IgD-negative memory B cell (primary cell): Measurements from ENCODE around the gene ERP27. TPM values are rescaled to one million over a fixed set of nuclear protein-coding genes. Genes with fewer than 3 reads are reported as not detected.

Experiments
- H3K27ac Mint-ChIP-seq, 3 donors: one replicate each; pipeline ENCODE4 v1.8.0; 2020 to 2022; ENCODE audit warnings: mild to moderate bottlenecking in 3 of 3, mixed read lengths in 3 of 3, moderate library complexity in 1 of 3
- H3K27me3 Mint-ChIP-seq: one replicate; pipeline ENCODE4 v1.8.0; 2021; ENCODE audit warnings: mixed read lengths
- H3K36me3 Mint-ChIP-seq: one replicate; pipeline ENCODE4 v1.8.0; 2020; ENCODE audit warnings: mild to moderate bottlenecking, mixed read lengths
- H3K4me1 Mint-ChIP-seq, 3 donors: one replicate each; pipeline ENCODE4 v1.8.0; 2020 to 2022; ENCODE audit warnings: mixed read lengths in 3 of 3, mild to moderate bottlenecking in 1 of 3
- H3K4me3 Mint-ChIP-seq, 4 donors: one replicate each; pipeline ENCODE4 v1.8.0; 2020 to 2022; ENCODE audit warnings: mild to moderate bottlenecking in 4 of 4, mixed read lengths in 4 of 4, moderate library complexity in 3 of 4
- H3K9me3 Mint-ChIP-seq, 3 donors: one replicate each; pipeline ENCODE4 v1.8.0; 2020 to 2021; ENCODE audit warnings: mixed read lengths in 3 of 3, mild to moderate bottlenecking in 1 of 3
- polyA plus RNA-seq: library from polyadenylated mRNA; unstranded; fragments of 300-500 nt; fragmentation: Illumina TruSeq; gene quantifications from one replicate; pipeline ENCODE4 v1.2.3, GENCODE V29; 2021

The ERP27 gene
- polyA plus RNA-seq, 1 donor from 2014 or later, result 1.9 TPM

DNA sequence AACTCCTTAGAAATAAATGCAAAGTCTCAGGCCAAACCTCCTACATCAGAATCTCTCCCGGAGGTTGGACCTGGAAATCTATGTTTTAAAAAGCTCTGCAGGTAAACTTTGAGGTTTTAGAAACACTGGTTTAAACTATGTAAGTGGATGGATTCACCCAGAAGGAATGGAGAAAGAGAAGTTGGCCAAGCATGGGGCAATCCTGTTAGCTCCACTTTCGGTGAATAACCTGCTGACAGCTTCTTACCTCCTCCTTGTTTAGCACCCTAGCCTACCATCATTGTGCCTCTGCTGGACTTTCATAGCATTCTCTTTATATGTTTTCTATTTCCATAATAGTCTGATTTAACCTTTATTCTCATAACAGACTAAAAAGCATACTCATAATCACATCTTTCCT is 26.1 kb upstream of the ERP27 start:
- H3K4me1 Mint-ChIP-seq, result peaks cover 19 to 31% (median 21%) of the 10 kb centered on the region in 3 donors

DNA sequence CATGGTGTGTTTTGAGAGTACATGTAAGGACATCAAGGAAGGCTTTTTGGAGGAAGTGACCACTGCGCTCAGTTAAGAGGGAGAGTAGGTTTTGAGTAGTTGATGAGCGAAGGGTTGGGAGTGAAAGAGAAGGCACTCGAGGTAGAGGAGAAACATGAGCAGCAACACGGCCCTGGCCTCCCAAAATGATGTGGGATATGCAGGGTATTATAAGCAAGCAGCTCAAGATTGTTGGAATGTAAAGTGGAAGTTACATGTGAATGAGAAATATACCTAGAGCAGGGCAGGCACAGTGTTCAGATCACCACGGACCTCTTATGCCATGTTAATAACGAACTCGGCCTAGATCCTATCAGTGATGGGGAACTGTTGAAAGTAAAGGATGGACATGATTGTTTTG is 25.2 kb upstream of the ERP27 start:
- H3K27ac Mint-ChIP-seq, result peak overlapping the region; percentile 55 to 86 (median 82)
- no peaks in the 10 kb centered on the region for H3K9me3 Mint-ChIP-seq
- peaks cover 19 to 34% (median 25%) of the 10 kb centered on the region in 3 donors for H3K4me1 Mint-ChIP-seq
- no peaks in the 10 kb centered on the region for H3K27me3 Mint-ChIP-seq
- peak overlapping the region in 1 of 4 donors; percentile 11 for H3K4me3 Mint-ChIP-seq
- H3K36me3 Mint-ChIP-seq, result peaks cover 13% of the 10 kb centered on the region

More for the DNA sequence above, 26.1 kb upstream of the ERP27 start:
- peak overlapping the region; percentile 47 to 87 (median 56) for H3K27ac Mint-ChIP-seq
- H3K4me3 Mint-ChIP-seq, result peak overlapping the region in 1 of 4 donors; percentile 17
- H3K9me3 Mint-ChIP-seq, result no peaks in the 10 kb centered on the region
- H3K27me3 Mint-ChIP-seq, result no peaks in the 10 kb centered on the region
- H3K36me3 Mint-ChIP-seq, result peaks cover 6% of the 10 kb centered on the region

- Mint-ChIP-seq H3K9me3 (no peaks in the 10 kb centered on the region), H3K27me3 (no peaks in the 10 kb centered on the region), H3K4me1 (peaks cover 23 to 38% (median 24%) of the 10 kb centered on the region in 3 donors), H3K36me3 (peaks cover 16% of the 10 kb centered on the region), H3K4me3 (peak overlapping the region in 1 of 4 donors; percentile 29), H3K27ac (peak overlapping the region in 2 of 3 donors; percentile 96 to 98)
These were observed 24.5 kb upstream of the ERP27 start for GRCh38 chr12:14962797-14963196.

DNA sequence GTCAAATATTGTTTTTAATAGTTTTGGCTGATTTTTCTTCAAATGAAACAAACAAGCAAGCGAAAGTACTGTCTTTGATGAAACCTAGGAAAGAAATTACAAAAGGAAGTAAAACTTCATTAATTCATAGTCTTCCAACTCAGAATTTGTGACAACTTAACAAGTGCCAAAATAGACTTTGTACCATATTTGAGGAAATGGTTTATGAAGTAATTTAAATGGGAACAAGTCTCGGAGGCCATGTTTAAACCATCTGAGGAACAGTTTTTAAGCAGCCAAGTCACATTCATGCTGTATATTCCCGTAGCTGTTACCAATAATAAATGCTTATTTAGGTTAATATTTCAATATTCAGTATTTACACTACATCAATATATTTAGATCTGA is 23.8 kb upstream of the ERP27 start:
- Mint-ChIP-seq H3K4me1 (peaks cover 16 to 40% (median 26%) of the 10 kb centered on the region in 3 donors), H3K9me3 (no peaks in the 10 kb centered on the region), H3K27ac (peak overlapping the region; percentile 93 to 98 (median 96)), H3K36me3 (peaks cover 16% of the 10 kb centered on the region), H3K27me3 (no peaks in the 10 kb centered on the region), H3K4me3 (peak overlapping the region; percentile 96 to 99 (median 98))

GRCh38 chr12:14961466-14962152 is 23.3 kb upstream of the ERP27 start, which contains the start of gene ARHGDIB:
Gene ARHGDIB, minus strand, starts transcription at chr12:14961601. Its CDS starts 10,889 bp downstream, at chr12:14950712.
- Mint-ChIP-seq H3K4me3 (peak within 1 kb of the TSS; percentile 96 to 99 (median 98)), H3K36me3 (peaks cover 16% of the 10 kb centered on the region), H3K9me3 (no peaks in the 10 kb centered on the region), H3K27me3 (no peaks in the 10 kb centered on the region), H3K4me1 (peaks cover 17 to 45% (median 31%) of the 10 kb centered on the region in 3 donors), H3K27ac (peak within 1 kb of the TSS; percentile 93 to 98 (median 96))

- peak overlapping the region; percentile 93 to 98 (median 96) for H3K27ac Mint-ChIP-seq
- peaks cover 16% of the 10 kb centered on the region for H3K36me3 Mint-ChIP-seq
- H3K4me1 Mint-ChIP-seq, result peaks cover 22 to 51% (median 36%) of the 10 kb centered on the region in 3 donors
- no peaks in the 10 kb centered on the region for H3K27me3 Mint-ChIP-seq
- H3K9me3 Mint-ChIP-seq, result no peaks in the 10 kb centered on the region
- H3K4me3 Mint-ChIP-seq, result peak overlapping the region; percentile 96 to 99 (median 98)
These were observed 22.5 kb upstream of the ERP27 start for GRCh38 chr12:14960548-14961465.

DNA sequence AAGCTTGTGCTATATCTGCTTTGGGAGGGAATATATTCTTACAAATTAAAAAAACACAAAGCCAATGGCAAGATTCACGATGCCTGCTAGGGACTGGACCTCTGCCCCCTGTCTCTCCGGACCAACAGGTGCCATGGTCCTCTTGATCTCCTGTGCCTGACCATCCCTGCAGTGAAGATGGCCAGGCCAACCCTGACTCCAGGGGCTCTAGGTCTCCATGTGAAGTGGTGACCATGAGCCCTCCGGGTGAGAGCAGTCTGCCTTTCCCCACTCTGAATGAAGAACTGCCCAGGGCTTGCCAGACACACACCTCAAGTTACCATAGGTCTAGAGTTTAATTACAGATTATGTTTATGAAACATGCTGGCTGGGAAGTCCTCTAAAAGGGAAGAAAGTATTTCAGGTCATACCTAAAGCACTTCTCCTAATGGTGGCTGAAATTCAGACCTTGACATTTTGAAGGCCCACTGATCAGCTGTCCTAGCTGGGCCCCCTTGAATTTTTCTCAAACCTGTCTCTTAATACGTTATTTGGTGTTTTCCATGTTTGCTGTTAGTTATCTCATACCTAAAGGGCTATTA is 21.7 kb upstream of the ERP27 start:
- Mint-ChIP-seq H3K36me3 (peaks cover 18% of the 10 kb centered on the region), H3K9me3 (no peaks in the 10 kb centered on the region), H3K4me3 (peak overlapping the region; percentile 96 to 99 (median 98)), H3K27ac (peak overlapping the region; percentile 93 to 98 (median 96)), H3K27me3 (no peaks in the 10 kb centered on the region), H3K4me1 (peaks cover 18 to 51% (median 34%) of the 10 kb centered on the region in 3 donors)

GRCh38 chr12:14959463-14959862 is 21.1 kb upstream of the ERP27 start:
- Mint-ChIP-seq H3K27ac (peak overlapping the region; percentile 93 to 98 (median 96)), H3K4me1 (peaks cover 21 to 50% (median 36%) of the 10 kb centered on the region in 3 donors), H3K9me3 (no peaks in the 10 kb centered on the region), H3K27me3 (no peaks in the 10 kb centered on the region), H3K4me3 (peak overlapping the region; percentile 96 to 99 (median 98)), H3K36me3 (peaks cover 18% of the 10 kb centered on the region)

DNA sequence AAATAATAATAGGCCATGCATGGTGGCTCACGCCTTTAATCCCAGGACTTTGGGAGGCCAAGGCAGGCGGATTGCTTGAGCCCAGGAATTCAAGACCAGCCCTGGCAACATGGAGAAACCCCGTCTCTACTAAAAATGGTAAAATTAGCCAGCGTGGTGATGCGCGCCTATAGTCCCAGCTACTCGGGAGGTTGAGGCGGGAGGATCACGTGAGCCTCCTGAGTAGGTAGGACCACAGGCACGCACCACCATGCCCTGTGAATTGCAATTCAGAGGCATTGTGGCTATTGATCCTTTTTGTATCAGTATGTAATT is 20.7 kb upstream of the ERP27 start:
- no peaks in the 10 kb centered on the region for H3K9me3 Mint-ChIP-seq
- H3K27ac Mint-ChIP-seq, result peak overlapping the region; percentile 93 to 98 (median 96)
- peak overlapping the region; percentile 96 to 99 (median 98) for H3K4me3 Mint-ChIP-seq
- no peaks in the 10 kb centered on the region for H3K27me3 Mint-ChIP-seq
- H3K4me1 Mint-ChIP-seq, result peaks cover 24 to 52% (median 40%) of the 10 kb centered on the region in 3 donors
- peaks cover 18% of the 10 kb centered on the region for H3K36me3 Mint-ChIP-seq

DNA sequence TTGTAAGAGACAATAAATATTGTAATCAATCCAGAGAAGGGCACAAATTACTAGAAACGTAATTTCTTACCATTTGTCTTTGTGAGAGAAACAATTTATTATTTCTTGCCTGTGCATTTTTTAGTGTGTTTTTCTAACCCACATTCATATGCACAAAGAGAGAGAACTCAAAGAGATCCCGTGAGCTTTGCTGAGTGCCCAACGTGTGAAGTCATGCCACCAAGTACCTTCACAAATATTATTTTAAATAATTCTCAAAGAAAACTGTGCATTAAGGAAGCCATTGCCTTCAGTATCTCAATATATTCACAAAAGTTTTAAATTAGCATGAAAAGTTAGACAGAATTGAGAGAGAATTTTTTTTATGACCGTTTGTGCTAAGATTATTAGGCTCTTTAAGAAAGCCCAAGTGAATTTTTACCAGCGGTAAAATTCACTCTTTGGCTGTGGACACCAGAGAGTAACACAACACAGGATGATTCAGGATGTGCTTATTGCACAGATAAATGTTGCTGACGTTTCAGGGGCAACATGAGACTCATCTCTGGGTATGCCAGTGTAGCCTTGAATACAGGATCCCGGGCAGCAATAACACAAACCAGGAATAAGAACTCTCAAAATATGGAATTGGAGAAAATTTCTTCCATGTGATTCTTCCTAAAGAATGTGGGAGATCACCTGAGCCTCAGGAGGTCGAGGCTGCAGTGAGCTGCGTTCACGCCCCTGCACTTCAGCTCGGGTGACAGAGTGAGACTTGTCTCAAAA is 20.2 kb upstream of the ERP27 start:
- Mint-ChIP-seq H3K27ac (peak overlapping the region; percentile 75 to 96 (median 93)), H3K36me3 (peaks cover 18% of the 10 kb centered on the region), H3K27me3 (no peaks in the 10 kb centered on the region), H3K4me1 (peaks cover 26 to 52% (median 39%) of the 10 kb centered on the region in 3 donors), H3K4me3 (peak overlapping the region; percentile 96 to 99 (median 98)), H3K9me3 (no peaks in the 10 kb centered on the region)

GRCh38 chr12:14957551-14958168 is 19.3 kb upstream of the ERP27 start:
- Mint-ChIP-seq H3K36me3 (peaks cover 18% of the 10 kb centered on the region), H3K4me3 (peak overlapping the region; percentile 96 to 99 (median 98)), H3K27ac (peak overlapping the region; percentile 75 to 96 (median 93)), H3K4me1 (peaks cover 27 to 53% (median 43%) of the 10 kb centered on the region in 3 donors), H3K27me3 (no peaks in the 10 kb centered on the region), H3K9me3 (no peaks in the 10 kb centered on the region)

- Mint-ChIP-seq H3K9me3 (no peaks in the 10 kb centered on the region), H3K27me3 (no peaks in the 10 kb centered on the region), H3K36me3 (peaks cover 18% of the 10 kb centered on the region), H3K27ac (peak overlapping the region; percentile 75 to 96 (median 93)), H3K4me3 (peak overlapping the region; percentile 86 to 99 (median 94)), H3K4me1 (peaks cover 34 to 57% (median 47%) of the 10 kb centered on the region in 3 donors)
These were observed 18.6 kb upstream of the ERP27 start for GRCh38 chr12:14956905-14957304.

GRCh38 chr12:14956024-14956891 is 17.9 kb upstream of the ERP27 start:
- no peaks in the 10 kb centered on the region for H3K9me3 Mint-ChIP-seq
- peak overlapping the region; percentile 86 to 99 (median 94) for H3K4me3 Mint-ChIP-seq
- H3K27me3 Mint-ChIP-seq, result no peaks in the 10 kb centered on the region
- H3K36me3 Mint-ChIP-seq, result peaks cover 18% of the 10 kb centered on the region
- H3K27ac Mint-ChIP-seq, result peak overlapping the region; percentile 93 to 96 (median 95)
- peaks cover 39 to 64% (median 45%) of the 10 kb centered on the region in 3 donors for H3K4me1 Mint-ChIP-seq
